Activated T-helper 9 cell treated with anti-CD3 and anti-CD28 coated beads, Interleukin-2, amount 50 U/mL, for 16 hours (primary cell): ENCODE results near the gene RCOR1.
A peak's percentile ranks its signal among the peaks of the same experiment; 100 is the strongest.
"Not testable (repeated sequence)": the region's sequence is repeated elsewhere in the genome, so short reads cannot be mapped to it uniquely, and the experiment has no call there.

Source experiments
- DNase-seq: peaks from one replicate; pipeline ENCODE4 v3.0.0-alpha.2; 2020; ENCODE audit warnings: low read depth

RCOR1 gene

GRCh38 chr14:102593061-102593824 lies 794 bp downstream of the RCOR1 start:
- peak; percentile 49 for DNase-seq

GRCh38 chr14:102593825-102594137 lies 1.3 kb downstream of the RCOR1 start:
- no peak for DNase-seq

GRCh38 chr14:102594514-102595175 lies 2.2 kb downstream of the RCOR1 start:
- DNase-seq = peak; percentile 27

GRCh38 chr14:102601378-102601925 lies 9.0 kb downstream of the RCOR1 start:
- no peak for DNase-seq

- DNase-seq = no peak
These were observed 10.2 kb downstream of the RCOR1 start for GRCh38 chr14:102602421-102603292.

GRCh38 chr14:102603293-102603907 lies 11.0 kb downstream of the RCOR1 start:
- no peak for DNase-seq

GRCh38 chr14:102604183-102604582 lies 11.7 kb downstream of the RCOR1 start:
- DNase-seq = no peak

- no peak for DNase-seq
These were observed 12.6 kb downstream of the RCOR1 start for GRCh38 chr14:102605029-102605428.

- DNase-seq = no peak
These were observed 13.8 kb downstream of the RCOR1 start for GRCh38 chr14:102606296-102606695.

- DNase-seq = no peak
These were observed 15.6 kb downstream of the RCOR1 start for GRCh38 chr14:102608064-102608446.

- no peak for DNase-seq
These were observed 18.7 kb downstream of the RCOR1 start for GRCh38 chr14:102610968-102611811.

- no peak for DNase-seq
These were observed 23.9 kb downstream of the RCOR1 start for GRCh38 chr14:102616318-102616717.

- DNase-seq = no peak
These were observed 24.4 kb downstream of the RCOR1 start for GRCh38 chr14:102616799-102617198.

GRCh38 chr14:102619012-102619411 lies 26.6 kb downstream of the RCOR1 start:
- not testable (repeated sequence) for DNase-seq

GRCh38 chr14:102620413-102620812 lies 28.0 kb downstream of the RCOR1 start:
- no peak for DNase-seq

GRCh38 chr14:102622262-102622885 lies 29.9 kb downstream of the RCOR1 start:
- no peak for DNase-seq

- no peak for DNase-seq
These were observed 32.2 kb downstream of the RCOR1 start for GRCh38 chr14:102624666-102625065.

- no peak for DNase-seq
These were observed 33.3 kb downstream of the RCOR1 start for GRCh38 chr14:102625564-102626296.

GRCh38 chr14:102626530-102626929 lies 34.1 kb downstream of the RCOR1 start:
- DNase-seq = no peak

GRCh38 chr14:102629011-102629444 lies 36.6 kb downstream of the RCOR1 start:
- DNase-seq = no peak
